ENCODE data around the gene MTCH1.
"Not testable (repeated sequence)": the region's sequence is repeated elsewhere in the genome, so short reads cannot be mapped to it uniquely, and the experiment has no call there.

DNA sequence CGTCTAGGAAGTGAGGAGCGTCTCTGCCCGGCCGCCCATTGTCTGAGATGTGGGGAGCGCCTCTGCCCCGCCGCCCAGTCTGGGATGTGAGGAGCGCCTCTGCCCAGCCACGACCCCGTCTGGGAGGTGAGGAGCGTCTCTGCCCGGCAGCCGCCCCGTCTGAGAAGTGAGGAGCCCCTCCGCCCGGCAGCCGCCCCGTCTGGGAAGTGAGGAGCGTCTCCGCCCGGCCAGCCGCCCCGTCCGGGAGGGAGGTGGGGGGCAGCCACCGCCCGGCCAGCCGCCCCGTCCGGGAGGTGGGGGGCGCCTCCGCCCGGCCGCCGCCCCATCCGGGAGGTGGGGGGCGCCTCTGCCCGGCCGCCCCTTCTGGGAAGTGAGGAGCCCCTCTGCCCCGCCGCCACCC is 44.4 kb downstream of the MTCH1 start:
- TF ChIP-seq MAX (IDR thresholded peaks at IDR 0.05); REST (IDR thresholded peaks at IDR 0.05); POLR2A (IDR thresholded peaks at IDR 0.05; ENCODE audit: low read length); RCOR1 (IDR thresholded peaks at IDR 0.05; ENCODE audit: low read depth, low read length); MYC (IDR thresholded peaks at IDR 0.05; ENCODE audit: borderline replicate concordance, low read length); RFX5 (IDR thresholded peaks at IDR 0.05); ZFP36 (IDR thresholded peaks at IDR 0.05; ENCODE audit: borderline replicate concordance, partially characterized antibody); CHD2 (IDR thresholded peaks at IDR 0.05; ENCODE audit: low read length, partially characterized antibody); SMC3 (IDR thresholded peaks at IDR 0.05); BHLHE40 (IDR thresholded peaks at IDR 0.05; ENCODE audit: low read depth, low read length); EP300 (IDR thresholded peaks at IDR 0.05): not testable (repeated sequence)
- TF ChIP-seq, protein P1, sequence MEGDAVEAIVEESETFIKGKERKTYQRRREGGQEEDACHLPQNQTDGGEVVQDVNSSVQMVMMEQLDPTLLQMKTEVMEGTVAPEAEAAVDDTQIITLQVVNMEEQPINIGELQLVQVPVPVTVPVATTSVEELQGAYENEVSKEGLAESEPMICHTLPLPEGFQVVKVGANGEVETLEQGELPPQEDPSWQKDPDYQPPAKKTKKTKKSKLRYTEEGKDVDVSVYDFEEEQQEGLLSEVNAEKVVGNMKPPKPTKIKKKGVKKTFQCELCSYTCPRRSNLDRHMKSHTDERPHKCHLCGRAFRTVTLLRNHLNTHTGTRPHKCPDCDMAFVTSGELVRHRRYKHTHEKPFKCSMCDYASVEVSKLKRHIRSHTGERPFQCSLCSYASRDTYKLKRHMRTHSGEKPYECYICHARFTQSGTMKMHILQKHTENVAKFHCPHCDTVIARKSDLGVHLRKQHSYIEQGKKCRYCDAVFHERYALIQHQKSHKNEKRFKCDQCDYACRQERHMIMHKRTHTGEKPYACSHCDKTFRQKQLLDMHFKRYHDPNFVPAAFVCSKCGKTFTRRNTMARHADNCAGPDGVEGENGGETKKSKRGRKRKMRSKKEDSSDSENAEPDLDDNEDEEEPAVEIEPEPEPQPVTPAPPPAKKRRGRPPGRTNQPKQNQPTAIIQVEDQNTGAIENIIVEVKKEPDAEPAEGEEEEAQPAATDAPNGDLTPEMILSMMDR (IDR thresholded peaks at IDR 0.05), result not testable (repeated sequence)
- TF ChIP-seq, protein P2, sequence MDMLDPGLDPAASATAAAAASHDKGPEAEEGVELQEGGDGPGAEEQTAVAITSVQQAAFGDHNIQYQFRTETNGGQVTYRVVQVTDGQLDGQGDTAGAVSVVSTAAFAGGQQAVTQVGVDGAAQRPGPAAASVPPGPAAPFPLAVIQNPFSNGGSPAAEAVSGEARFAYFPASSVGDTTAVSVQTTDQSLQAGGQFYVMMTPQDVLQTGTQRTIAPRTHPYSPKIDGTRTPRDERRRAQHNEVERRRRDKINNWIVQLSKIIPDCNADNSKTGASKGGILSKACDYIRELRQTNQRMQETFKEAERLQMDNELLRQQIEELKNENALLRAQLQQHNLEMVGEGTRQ (IDR thresholded peaks at IDR 0.05), result not testable (repeated sequence)

All from A549 (cell line).